H1 (cell line): Measurements from ENCODE around the gene MED12L. TPM values are rescaled to one million over a fixed set of nuclear protein-coding genes. Genes with fewer than 3 reads are reported as not detected.

Experiments used
- EP300 ChIP-seq, 2 experiments: IDR thresholded peaks; 1 replicate in 1 of 2; 2 replicates in 1 of 2; pipeline ENCODE4 v1.6.1; 2011 to 2012; ENCODE audit warnings: low read depth in 2 of 2, low read length in 2 of 2, mild to moderate bottlenecking in 2 of 2, borderline replicate concordance in 1 of 2, inconsistent platforms in 1 of 2, moderate library complexity in 1 of 2
- HDAC2 ChIP-seq, 2 experiments: fragments of 300-600 bp in 1 of 2; sonication (generic) in 1 of 2; IDR thresholded peaks; 2 replicates each; pipeline ENCODE4 v1.6.1; 2011 to 2012; ENCODE audit warnings: low read depth in 2 of 2, low read length in 2 of 2, mild to moderate bottlenecking in 2 of 2, moderate library complexity in 2 of 2, borderline replicate concordance in 1 of 2, inconsistent platforms in 1 of 2
- JUND ChIP-seq: IDR thresholded peaks from 2 replicates; pipeline ENCODE4 v1.6.1; 2011; ENCODE audit warnings: mild to moderate bottlenecking, improper control_type of control experiment, low read length
- RNF2 ChIP-seq: fragments of 200-900, 300-1000 bp; sonication (generic); IDR thresholded peaks from 2 replicates; pipeline ENCODE4 v1.7.1; 2016; ENCODE audit warnings: borderline replicate concordance, low read depth, mild to moderate bottlenecking, antibody characterized with exemption, low read length; ENCODE audit not compliant: poor library complexity, severe bottlenecking; ENCODE audit errors: missing control alignments
- TAF7 ChIP-seq: optimal IDR thresholded peaks from 2 replicates; pipeline ENCODE3; 2011; ENCODE audit warnings: low read depth, mild to moderate bottlenecking, inconsistent platforms, low read length, moderate library complexity, borderline replicate concordance
- polyA plus RNA-seq, 7 experiments: library from polyadenylated mRNA; depleted of rRNA in 3 of 7; stranded (reverse) in 5 of 7; unstranded in 2 of 7; fragments of >200 nt in 5 of 7; fragments of 200-250 nt in 2 of 7; gene quantifications; 1 replicate in 5 of 7; 2 replicates in 1 of 7; 4 replicates in 1 of 7; pipeline versions ENCODE4 v1.2.1 to v1.2.3, GENCODE V29; 2011 to 2013; ENCODE audit warnings: missing spikeins in 2 of 7, mixed read lengths in 2 of 7
- total RNA-seq: library from RNA; stranded (reverse); fragmentation: NEBNext Ultra II Directional; extraction: Animal tissue kit (Norgen Biotek cat#: 25700); gene quantifications from 2 replicates; pipeline ENCODE4 v1.2.1, GENCODE V29; 2021
- TF ChIP-seq, protein P1 (sequence below): fragments of 300-600 bp; sonication (generic); IDR thresholded peaks from 2 replicates; pipeline ENCODE4 v1.7.1; 2012; ENCODE audit warnings: low read length, moderate library complexity, mild to moderate bottlenecking, inconsistent platforms; ENCODE audit not compliant: insufficient replicate concordance

The MED12L gene
- total and polyA plus RNA-seq, 2 of the 8 experiments (the other 6 are each of a cell fraction or from before 2014, with no cell fraction given): 3.6 to 26.2 TPM

DNA sequence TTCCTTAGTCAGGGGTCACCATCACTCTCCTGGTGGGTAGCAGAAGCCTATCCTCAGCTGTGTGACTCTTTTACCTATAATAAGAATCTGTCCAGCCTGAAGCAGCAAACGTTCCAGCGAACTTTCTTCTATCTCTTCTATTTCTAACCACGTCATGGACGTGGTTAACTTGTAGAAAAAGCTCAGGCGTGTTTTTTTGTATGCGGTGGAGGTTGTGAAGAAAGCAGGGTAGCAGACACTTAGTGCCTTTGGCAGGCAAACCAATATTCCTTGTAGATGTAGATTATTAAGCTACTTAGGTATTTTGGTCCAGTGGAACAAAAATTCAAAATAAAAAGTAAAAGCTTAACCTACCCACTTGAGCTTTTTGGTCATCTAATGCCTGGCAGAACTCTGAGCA is 149.4 kb downstream of the MED12L start (continued):
- TF ChIP-seq, protein P1, sequence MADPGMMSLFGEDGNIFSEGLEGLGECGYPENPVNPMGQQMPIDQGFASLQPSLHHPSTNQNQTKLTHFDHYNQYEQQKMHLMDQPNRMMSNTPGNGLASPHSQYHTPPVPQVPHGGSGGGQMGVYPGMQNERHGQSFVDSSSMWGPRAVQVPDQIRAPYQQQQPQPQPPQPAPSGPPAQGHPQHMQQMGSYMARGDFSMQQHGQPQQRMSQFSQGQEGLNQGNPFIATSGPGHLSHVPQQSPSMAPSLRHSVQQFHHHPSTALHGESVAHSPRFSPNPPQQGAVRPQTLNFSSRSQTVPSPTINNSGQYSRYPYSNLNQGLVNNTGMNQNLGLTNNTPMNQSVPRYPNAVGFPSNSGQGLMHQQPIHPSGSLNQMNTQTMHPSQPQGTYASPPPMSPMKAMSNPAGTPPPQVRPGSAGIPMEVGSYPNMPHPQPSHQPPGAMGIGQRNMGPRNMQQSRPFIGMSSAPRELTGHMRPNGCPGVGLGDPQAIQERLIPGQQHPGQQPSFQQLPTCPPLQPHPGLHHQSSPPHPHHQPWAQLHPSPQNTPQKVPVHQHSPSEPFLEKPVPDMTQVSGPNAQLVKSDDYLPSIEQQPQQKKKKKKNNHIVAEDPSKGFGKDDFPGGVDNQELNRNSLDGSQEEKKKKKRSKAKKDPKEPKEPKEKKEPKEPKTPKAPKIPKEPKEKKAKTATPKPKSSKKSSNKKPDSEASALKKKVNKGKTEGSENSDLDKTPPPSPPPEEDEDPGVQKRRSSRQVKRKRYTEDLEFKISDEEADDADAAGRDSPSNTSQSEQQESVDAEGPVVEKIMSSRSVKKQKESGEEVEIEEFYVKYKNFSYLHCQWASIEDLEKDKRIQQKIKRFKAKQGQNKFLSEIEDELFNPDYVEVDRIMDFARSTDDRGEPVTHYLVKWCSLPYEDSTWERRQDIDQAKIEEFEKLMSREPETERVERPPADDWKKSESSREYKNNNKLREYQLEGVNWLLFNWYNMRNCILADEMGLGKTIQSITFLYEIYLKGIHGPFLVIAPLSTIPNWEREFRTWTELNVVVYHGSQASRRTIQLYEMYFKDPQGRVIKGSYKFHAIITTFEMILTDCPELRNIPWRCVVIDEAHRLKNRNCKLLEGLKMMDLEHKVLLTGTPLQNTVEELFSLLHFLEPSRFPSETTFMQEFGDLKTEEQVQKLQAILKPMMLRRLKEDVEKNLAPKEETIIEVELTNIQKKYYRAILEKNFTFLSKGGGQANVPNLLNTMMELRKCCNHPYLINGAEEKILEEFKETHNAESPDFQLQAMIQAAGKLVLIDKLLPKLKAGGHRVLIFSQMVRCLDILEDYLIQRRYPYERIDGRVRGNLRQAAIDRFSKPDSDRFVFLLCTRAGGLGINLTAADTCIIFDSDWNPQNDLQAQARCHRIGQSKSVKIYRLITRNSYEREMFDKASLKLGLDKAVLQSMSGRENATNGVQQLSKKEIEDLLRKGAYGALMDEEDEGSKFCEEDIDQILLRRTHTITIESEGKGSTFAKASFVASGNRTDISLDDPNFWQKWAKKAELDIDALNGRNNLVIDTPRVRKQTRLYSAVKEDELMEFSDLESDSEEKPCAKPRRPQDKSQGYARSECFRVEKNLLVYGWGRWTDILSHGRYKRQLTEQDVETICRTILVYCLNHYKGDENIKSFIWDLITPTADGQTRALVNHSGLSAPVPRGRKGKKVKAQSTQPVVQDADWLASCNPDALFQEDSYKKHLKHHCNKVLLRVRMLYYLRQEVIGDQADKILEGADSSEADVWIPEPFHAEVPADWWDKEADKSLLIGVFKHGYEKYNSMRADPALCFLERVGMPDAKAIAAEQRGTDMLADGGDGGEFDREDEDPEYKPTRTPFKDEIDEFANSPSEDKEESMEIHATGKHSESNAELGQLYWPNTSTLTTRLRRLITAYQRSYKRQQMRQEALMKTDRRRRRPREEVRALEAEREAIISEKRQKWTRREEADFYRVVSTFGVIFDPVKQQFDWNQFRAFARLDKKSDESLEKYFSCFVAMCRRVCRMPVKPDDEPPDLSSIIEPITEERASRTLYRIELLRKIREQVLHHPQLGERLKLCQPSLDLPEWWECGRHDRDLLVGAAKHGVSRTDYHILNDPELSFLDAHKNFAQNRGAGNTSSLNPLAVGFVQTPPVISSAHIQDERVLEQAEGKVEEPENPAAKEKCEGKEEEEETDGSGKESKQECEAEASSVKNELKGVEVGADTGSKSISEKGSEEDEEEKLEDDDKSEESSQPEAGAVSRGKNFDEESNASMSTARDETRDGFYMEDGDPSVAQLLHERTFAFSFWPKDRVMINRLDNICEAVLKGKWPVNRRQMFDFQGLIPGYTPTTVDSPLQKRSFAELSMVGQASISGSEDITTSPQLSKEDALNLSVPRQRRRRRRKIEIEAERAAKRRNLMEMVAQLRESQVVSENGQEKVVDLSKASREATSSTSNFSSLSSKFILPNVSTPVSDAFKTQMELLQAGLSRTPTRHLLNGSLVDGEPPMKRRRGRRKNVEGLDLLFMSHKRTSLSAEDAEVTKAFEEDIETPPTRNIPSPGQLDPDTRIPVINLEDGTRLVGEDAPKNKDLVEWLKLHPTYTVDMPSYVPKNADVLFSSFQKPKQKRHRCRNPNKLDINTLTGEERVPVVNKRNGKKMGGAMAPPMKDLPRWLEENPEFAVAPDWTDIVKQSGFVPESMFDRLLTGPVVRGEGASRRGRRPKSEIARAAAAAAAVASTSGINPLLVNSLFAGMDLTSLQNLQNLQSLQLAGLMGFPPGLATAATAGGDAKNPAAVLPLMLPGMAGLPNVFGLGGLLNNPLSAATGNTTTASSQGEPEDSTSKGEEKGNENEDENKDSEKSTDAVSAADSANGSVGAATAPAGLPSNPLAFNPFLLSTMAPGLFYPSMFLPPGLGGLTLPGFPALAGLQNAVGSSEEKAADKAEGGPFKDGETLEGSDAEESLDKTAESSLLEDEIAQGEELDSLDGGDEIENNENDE: no peak
- TF ChIP-seq RNF2: no peak
- no peak for TF ChIP-seq EP300 (IDR thresholded peaks at IDR 0.05; ENCODE audit: borderline replicate concordance in 1 of 2, low read depth in 2 of 2, low read length in 2 of 2)
- no peak for TF ChIP-seq TAF7
- TF ChIP-seq HDAC2 (IDR thresholded peaks at IDR 0.05; ENCODE audit: borderline replicate concordance in 1 of 2, low read depth in 2 of 2, low read length in 2 of 2): no peak
- TF ChIP-seq JUND: no peak
- TF ChIP-seq, all 59 proteins: peak for 0
